Stimulated activated CD8-positive, alpha-beta memory T cell treated with anti-CD3 and anti-CD28 coated beads, Interleukin-12 subunit alpha, Interleukin-12 subunit beta, amount 100 ng/mL, for 24 hours (primary cell): ENCODE data around the gene SRXN1.

Source experiments
- DNase-seq: peaks from one replicate; pipeline ENCODE4 v3.0.0-alpha.2; 2020; ENCODE audit errors: extremely low read depth

Gene SRXN1

DNA sequence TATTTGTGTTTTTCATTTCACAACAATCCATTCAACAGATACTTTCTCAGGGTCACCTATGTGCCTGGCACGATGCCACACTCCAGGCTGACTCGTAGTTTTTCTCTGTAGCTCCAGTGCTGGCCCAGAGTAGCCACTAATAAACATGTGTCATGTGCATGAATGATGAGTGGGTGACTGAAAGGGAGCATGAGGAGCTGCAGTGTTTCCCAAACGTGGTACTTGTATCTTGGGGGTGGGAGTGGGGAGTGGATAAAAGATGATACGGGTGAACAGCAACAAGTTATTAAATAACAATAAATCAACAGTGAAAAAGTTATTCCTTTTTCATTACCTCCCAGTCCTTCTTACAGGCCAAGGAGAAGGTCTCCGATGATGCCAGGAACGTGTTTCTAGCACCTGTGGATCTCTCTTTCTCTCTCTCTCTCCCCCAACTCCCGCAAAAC, 17.1 kb downstream of the SRXN1 start:
- DNase-seq, result no peak

DNA sequence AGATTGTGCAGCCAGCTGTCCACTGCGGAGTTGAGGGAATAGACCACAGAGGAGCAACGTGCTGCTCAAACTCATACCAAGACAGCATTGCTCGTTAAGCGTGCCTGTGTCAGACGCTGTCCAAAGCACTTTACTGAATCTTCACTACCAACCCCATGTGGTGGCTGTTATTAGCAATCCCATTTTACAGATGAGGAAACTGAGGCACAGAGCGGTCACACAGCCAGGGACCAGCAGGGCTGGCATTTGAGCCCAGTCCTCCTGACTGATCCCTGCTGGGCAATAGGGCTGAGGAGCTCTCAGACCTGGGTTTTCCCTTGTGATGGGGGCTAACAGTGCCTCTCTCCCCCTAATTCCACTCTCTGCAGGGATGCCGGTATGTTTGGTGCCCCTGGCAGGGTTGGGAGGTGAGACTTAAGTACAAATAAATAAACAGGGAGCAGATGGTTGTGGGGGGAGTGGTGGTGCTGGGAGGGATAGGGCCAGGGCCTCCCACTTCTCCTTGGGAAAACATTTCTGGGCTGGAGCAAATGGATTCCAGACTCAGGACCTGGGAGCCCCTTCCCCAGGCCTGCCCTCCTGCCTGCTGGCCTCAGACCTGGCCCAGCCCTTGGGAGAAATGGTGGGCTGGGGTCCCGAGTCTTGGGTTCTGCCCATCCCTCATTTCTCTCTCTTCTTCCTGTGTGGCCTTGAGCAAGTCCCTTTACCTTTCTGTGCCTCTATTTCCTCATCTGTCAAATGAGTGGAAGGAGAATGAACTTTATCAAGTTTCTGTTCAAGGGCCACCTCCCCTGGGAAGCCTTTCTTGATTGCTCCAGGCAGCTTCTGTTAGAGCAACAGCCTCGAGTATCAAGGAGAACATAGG, 17.7 kb downstream of the SRXN1 start:
- no peak for DNase-seq

DNA sequence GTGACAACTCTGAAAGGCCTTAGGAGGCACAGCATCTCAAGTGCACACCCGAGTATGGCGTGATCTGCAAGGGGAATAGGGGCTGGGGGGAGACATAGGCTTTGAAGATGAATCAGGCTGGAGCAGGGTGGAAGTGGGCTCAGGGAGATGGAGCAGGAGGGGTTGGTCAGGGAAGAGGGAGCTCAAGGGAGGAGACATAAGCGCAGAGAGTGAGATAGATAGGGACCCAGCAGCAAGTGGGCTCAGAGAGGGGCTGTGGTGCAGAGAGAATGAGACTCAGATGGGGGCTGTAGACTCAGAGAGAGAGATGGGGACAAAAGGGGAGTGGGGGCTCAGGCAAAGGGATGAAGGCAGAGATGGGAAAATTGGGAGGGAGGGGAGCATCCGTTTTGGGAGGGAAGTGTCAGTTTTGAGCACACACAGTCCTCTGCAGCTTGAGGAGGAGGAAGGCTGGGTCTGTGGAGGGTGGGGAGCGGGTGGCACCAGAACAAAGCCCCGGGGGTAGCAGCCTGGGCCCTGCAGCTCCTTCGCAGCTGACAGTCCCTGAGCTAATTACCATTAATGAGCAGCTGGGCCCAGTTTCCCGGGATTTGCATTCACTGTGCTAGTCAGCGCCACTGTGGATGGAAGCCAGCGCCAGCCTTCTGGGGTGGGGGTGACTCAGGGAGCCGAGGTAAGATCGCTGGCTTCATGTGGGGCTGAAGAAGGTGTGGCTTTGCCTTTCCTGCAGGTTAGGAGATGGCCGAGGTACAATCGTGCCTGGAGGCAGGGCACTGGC, 18.7 kb downstream of the SRXN1 start:
- no peak for DNase-seq

DNA sequence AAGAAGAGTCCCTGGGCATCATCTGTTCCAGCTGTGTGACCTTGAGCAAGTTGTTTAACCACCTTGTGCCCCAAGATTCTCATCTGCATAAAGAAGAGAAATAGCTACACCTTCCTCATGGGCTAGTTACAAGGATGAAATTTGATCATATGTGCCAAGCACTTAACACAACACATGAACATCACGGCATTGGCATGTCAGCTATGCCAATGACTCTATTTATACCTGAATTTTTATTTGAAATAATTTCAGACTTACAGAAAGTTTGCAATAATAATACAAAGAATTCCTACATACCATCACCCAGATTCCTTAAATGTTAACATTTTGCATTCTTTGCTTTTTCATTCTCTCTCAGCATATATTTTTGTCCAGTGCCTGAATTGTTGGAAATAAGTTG, 21.9 kb downstream of the SRXN1 start:
- no peak for DNase-seq

DNA sequence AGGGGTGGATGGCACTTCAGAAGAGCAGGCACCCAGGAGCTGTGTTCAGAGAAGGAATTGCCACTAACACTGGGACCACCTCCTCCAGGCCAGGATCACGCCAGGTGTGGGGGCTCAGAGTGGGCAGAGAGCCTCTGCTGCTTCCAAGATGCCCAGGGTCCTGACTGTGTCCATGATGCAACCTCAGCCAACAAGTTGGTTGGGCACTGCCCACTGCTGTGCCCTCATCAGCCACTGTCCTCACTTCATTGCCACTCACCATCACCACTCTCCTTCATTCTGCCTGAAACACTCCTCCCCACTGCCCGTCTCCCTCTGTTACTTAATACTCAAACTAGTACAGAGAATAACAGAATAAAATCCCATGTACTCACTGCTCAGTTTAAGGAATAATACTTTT, 26.4 kb downstream of the SRXN1 start:
- DNase-seq, result no peak

DNA sequence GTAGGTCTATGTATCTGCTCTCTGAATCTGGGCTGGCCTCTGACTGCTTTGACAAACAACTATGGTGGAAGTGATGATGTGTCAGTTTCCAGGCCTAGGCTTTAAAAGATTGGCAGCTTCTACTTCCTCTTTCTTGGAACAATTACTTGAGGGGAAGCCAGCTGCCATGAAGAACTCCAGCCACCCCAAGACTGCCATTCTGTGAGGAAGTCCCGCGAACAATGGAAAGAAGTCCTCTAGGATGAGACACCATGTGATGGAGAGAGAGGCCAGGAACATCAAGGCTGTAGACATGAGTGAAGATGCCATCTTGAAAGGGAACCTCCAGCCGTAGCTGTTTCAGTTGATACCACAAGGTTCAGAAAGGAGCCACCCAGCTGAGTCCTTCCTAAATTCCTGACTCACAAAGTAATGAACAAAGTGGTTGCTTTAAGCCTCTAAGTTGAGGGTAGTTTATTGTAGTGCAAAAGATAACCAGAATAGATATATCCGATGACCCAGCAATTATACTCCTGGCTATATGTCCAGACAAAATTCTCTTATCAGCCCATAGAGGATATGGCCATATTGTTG, 27.6 kb downstream of the SRXN1 start:
- no peak for DNase-seq

DNA sequence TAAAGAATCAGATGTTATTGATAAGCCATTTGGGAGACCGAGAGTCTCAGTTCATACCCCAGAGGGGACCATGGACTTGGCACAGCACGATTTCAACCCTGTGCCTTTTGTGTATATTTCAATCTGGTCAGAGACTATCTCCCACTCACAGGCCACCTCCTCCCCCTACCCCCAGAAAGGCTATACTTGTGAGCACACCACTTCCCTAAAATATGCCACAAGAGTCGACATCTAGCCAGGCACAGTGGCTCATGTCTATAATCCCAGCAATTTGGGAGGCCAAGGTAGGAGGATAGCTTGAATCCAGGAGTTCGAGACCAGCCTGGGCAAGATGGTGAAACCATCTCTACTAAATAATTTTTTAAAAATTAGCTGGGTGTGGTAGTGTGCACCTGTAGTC, 29.3 kb downstream of the SRXN1 start:
- no peak for DNase-seq

DNA sequence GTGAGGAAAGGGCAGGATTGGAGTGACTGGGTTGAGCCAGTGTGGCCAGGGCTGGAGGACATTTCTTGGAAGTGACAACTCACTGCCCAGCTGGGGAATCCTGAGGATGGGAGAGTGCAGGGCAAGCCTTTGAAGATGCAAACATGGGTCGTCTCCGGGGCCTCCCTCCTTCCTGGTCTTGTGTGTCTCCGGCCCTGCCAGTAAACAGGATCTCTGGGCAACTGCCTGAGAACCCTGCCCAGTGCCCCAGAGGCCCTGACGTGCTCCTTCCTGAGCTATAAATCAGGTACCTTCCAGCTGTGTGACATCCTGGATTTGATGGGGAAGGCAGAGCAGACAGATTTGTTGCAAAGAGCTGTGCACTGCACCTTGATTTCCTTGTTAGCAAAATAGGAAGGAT, 30.0 kb downstream of the SRXN1 start:
- DNase-seq, result no peak

DNA sequence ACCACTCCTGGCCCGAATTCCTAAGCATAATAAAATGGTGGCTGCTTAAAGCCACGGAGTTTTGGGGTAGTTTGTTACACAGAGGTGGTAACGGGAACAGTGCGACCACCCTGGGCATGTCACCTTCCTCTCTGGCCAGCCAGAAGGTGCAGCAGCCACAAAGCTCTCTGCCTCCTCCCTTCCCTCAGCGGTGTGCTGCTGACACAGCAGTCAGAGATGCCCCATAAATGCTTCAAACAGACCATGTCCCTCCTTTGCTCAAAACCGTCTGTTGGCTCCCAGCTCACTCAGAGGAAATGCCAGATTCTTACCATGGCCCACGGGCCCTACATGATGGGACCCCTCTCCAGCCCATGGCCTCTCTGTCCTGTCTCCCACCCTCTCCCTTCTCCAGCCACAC, 30.8 kb downstream of the SRXN1 start:
- DNase-seq, result no peak

DNA sequence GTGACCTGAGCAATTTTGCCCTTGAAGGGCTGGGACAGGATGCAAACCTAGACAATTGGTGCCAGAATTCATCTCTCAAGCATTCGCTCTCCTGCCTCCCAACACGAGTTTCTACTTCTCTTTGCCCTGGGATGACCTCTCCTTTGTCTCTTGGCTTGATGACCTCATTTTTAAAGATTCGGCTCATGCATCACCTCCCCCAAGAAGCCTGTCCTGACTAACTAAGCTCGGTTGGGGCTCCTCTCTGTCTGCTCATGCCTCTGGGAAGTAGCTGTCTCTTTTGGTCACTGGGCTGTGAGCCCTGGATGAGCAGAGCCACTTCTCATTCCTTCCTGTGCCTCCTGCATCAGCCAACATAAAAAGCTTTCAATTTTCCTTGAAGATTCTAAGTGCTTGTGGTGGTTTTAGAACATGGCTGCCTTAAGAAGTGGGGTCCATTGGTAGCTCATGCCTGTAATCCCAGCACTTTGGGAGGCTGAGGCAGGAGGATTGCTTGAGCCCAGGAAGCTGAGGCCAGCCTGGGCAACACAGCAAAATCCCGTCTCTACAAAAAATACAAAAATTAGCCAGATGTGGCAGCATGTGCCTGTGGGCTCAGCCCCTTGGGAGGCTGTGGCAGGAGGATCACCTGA, 31.8 kb downstream of the SRXN1 start:
- no peak for DNase-seq

DNA sequence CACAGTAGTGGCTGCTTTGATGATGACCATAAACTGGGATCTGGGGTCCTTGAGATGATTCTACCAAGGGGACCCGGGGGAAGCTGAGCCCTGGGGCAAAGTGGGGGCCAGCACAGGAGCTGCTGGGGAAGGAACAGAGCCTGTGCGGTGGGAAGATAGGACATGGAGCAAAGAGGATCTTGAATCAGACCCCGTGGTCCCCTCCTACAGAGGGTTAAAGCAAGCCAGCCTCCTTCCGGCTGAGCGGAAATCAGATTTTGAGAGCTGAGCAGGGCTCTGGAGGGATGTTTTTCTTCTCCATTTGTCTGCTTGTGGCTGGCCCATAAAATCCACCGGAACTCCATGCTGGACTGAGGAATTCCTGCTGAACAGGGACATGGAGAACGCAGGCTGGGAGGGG, 32.8 kb downstream of the SRXN1 start:
- DNase-seq, result no peak

DNA sequence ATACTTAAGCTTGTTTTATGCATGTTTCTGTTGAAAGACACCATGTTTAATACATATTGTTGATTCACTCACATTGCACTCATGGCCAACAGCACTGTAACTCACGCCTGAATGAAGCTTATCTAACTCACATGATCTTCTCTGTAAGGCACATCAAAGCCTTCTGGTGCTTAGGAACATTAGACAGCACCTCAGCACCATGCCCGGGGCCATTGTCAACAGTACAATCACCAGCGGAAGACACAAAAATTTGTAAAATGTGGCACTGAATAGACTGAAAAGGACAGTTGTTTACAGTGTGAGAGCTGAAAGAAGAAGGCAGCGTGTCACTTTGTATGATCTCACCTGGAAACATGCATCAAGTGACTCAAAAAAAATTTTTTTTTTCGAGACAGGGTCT, 34.0 kb downstream of the SRXN1 start:
- no peak for DNase-seq

DNA sequence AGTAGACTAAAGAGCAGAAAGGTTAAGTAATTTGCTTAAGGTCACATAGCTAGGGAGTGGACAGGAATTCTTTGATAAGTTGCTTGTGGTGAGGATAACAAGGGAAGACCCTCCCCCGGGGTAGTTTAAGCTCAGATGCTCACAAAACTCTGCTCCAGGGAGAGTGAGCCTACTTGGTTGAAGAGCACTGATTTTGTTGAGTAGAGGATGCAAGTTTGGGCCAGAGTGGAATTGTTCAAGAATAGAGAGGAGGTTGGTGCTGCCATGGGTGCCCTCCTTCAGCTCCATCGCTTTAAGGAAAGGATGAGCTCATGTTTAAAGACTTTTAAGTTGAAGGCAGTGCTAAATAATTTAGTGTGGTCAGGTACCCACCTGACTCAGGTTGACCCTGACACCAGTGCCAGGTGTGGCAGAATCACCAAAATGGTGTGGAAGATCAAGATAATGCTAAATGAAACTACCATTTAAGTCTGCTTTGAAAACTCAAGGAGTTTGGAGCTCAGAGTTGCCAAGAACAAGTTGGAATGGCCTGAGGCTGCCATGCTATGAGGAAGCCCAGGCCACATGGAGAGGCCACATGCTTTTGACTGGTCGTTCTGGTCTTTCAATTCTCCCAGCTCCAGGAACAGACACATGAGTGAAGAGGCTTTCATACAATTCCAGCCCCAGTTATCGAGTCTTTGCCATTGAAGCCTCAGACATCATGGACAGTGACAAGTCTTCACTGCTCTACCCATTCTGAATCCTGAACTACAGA, 34.9 kb downstream of the SRXN1 start:
- DNase-seq, result no peak

DNA sequence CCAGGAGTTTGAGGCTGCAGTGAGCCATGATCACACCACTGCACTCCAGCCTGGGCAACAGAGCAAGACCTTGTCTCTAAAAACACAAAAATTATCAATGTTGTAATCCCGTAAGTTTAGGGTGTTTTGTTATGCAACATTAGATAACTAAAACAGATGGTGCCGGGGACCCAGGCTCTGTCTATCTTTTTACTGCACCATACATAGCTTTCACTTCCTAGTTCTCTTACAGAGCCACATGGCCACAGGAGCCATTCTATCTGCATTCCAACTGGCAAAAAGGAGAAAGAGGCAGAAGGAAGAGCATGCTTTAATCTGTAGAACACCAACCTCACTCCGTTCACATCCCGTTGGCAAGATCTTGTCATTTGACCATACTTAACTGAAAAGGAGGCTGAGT, 37.5 kb downstream of the SRXN1 start:
- DNase-seq, result no peak

DNA sequence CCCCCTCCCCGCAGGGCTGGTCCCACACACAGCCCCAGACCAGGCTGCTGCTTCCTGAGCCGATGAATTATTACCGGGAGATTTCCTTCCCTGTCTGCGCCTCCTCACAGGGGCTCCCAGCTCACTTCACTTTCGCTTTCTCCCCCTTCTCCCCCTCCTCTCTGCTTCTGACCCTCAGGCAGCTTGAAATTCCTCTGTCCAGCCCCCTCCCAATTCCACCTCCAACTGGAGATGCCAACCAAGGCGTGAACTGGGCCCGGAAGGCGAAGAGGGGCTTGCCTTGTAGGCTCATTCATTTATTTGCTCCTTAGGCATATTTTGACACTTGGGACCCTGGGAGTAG, 41.2 kb downstream of the SRXN1 start:
- DNase-seq, result no peak

DNA sequence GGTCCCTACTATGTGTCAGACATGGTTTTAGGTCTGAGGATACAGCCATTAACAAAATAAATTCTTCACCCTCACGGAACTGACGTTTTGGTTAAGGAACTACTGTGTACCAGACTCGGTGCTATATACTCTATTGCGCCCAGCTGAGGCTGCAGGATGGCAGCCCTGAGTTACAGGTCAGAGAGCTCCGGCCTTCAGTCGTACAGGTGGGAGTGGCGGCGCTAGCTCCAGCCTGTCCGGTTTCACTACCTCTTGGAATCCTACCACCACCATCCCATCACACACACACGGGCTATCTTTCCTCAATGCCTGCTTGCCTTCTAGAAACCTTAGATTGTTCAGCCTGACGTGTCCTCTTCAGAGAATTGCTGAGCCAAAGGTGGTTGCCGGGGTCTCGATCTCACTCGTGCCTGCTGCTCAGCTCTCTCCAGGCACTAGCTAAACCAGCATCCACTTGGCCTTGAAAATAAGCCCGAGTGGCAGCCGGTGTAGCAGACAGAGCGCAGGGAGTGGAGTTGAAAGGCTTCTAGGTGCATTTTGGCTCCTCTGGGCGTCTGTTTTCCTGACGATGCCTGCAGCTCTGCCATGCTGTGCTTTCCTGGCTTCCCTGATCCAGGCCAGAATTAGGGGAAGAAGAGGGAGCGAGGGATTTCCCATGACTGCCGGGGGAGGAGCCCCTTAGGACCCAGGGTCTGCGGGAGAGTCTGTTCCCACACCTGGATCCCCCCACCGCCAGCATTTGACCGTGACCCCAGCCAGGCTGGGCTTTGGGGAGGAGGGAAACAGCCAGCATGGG, 41.8 kb downstream of the SRXN1 start:
- no peak for DNase-seq

DNA sequence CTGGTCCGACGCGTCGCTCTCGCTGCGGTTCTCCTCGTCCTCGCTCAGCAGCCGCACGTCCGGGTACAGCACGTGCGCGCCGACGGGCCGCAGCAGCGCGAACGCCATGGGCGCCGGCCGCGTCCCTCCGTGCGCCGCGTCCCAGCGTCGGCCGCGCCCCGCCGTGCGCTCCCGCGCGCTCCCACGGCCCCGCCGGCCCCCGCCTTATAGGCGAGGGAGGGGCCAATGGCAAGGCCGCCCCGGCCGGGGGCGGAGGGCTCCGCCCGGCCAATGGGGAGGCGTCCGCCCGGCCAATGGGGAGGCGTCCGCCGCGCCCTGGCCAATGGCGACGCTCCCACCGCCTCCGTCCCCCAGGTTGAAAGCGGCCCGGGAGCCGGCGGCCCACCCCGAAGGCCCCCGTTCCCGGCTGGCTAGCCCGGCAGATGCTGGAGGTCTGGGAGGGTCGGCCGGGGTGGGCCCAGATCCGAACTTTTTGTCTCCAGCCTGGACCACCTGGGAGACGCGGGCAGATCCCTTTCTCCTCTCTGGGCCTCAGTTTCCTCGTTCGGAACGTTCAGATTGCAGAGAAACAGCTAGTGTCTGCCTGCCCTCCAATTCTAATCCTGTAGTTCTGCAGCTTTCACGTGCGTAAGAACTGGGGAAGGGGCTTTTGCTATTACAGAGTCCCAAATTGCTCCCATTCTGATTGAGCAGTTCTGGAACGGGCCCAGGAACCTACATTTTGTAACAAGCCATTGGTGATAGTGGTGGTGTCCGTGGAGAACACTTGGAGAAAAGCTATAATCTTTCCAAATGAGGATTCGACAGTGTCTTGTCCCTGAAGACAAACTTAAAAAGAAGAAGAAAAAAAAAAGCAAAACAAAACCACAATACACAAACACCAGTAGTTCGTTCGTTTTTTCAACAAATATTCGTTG, 42.6 kb downstream of the SRXN1 start, which contains the start of gene TCF15:
TCF15 (minus strand) TSS at position 180 of the 917 bp plus-strand sequence; CDS start at position 108, 72 bp downstream.
- DNase-seq, result no peak

DNA sequence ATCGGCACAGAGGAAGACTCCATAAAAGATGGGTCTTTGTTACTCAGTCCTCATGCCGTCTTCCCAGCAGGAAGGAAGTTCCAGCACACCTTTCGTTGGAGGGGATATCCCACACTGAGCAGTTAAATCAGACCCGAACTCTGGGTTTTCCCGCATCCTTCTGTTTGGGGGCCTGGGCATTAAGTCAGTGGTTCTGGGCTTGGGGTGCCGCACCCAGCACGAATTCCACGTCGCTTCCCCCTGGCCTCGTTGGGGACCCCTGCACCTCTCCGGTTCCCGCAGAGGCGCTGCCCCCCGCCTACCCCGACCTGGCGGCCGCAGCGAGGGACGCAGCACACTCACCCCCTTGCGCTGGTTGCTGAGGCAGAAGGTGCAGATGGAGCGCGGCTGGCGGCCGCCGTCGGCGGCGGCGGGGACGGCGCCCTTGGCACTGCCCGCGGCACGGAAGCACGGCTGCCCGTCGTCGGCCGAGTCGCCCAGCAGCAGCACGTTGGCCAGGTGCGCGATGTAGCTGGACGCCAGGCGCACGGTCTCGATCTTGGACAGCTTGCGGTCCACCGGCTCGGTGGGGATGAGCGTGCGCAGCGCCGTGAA, 43.5 kb downstream of the SRXN1 start:
- no peak for DNase-seq

DNA sequence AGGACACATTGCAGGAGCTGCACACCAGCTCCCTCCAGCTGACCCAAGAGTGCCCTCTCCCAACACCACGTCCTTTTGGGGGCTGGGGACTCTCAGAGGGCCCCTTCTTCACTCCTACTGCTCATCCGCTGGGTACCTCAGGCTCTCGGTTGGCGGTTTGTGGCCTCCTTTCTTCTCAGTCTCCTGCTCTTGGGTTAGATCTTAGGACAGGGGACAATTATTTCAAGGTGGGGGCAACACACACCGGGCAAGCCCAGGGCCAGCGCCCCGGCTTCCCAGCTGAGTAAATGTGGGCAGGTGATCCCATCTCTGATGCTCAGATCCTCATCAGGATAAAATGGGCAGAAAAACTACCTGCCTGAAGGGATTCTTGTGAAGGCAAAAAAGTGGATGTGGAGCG, 44.0 kb downstream of the SRXN1 start:
- no peak for DNase-seq
